CD14-positive monocyte (primary cell): ENCODE measurements around the gene SERPINA3. TPM values are rescaled to one million over a fixed set of nuclear protein-coding genes. Genes with fewer than 3 reads are reported as not detected.

Experiments used
- DNase-seq, 3 donors: peaks; one replicate each; pipeline ENCODE4 v3.0.0-alpha.2; 2011 to 2022
- H2AFZ ChIP-seq: 2 replicates; pipeline ENCODE4 v1.6.0; 2012; ENCODE audit warnings: mild to moderate bottlenecking, low read depth, low read length, inconsistent platforms; ENCODE audit not compliant: insufficient read depth, poor library complexity, severe bottlenecking
- H3K27ac ChIP-seq, 2 donors: 1 replicate in 1 of 2; 2 replicates in 1 of 2; pipeline ENCODE4 v1.5.1; 2012 to 2013; ENCODE audit warnings: low read length in 2 of 2, control low read depth in 1 of 2, inconsistent platforms in 1 of 2, low read depth in 1 of 2, mild to moderate bottlenecking in 1 of 2
- H3K27me3 ChIP-seq, 2 donors: one replicate each; pipeline versions ENCODE4 v1.6.0 to v1.6.1; 2011 to 2013; ENCODE audit warnings: low read length in 2 of 2; ENCODE audit not compliant: control insufficient read depth in 2 of 2, insufficient read depth in 2 of 2
- H3K36me3 ChIP-seq, 2 donors: replicated peaks in 1 of 2; 1 replicate in 1 of 2; 2 replicates in 1 of 2; pipeline versions ENCODE4 v1.5.1 to v1.6.1; 2012 to 2013; ENCODE audit warnings: low read length in 2 of 2, control low read depth in 1 of 2, inconsistent platforms in 1 of 2, mild to moderate bottlenecking in 1 of 2; ENCODE audit not compliant: insufficient read depth in 2 of 2, control insufficient read depth in 1 of 2
- H3K4me1 ChIP-seq, 2 donors: 1 replicate in 1 of 2; 2 replicates in 1 of 2; pipeline versions ENCODE4 v1.5.1 to v1.6.1; 2012 to 2013; ENCODE audit warnings: low read length in 2 of 2, control low read depth in 1 of 2, inconsistent platforms in 1 of 2, mild to moderate bottlenecking in 1 of 2, moderate library complexity in 1 of 2; ENCODE audit not compliant: insufficient read depth in 2 of 2, control insufficient read depth in 1 of 2
- H3K4me2 ChIP-seq: replicated peaks from 2 replicates; pipeline ENCODE3; 2012; ENCODE audit warnings: low read length, moderate library complexity, mild to moderate bottlenecking; ENCODE audit not compliant: poor library complexity, severe bottlenecking; ENCODE audit errors: extremely low read depth
- H3K4me3 ChIP-seq, 3 experiments: fragments of 200-600 bp in 1 of 3; sonication (generic) in 1 of 3; replicated peaks in 1 of 3; 1 replicate in 2 of 3; 2 replicates in 1 of 3; pipeline ENCODE4 v1.5.1; 2011 to 2013; ENCODE audit warnings: low read length in 3 of 3, mild to moderate bottlenecking in 3 of 3, control low read depth in 2 of 3, low read depth in 2 of 3, inconsistent platforms in 1 of 3, moderate library complexity in 1 of 3
- H3K79me2 ChIP-seq: 2 replicates; pipeline ENCODE4 v1.6.0; 2012; ENCODE audit warnings: mild to moderate bottlenecking, control low read depth, inconsistent platforms, low read length, moderate library complexity; ENCODE audit not compliant: insufficient read depth
- H3K9ac ChIP-seq: 2 replicates; pipeline ENCODE4 v1.6.0; 2017; ENCODE audit warnings: low read length, mild to moderate bottlenecking; ENCODE audit not compliant: insufficient read depth, poor library complexity, severe bottlenecking
- H3K9me3 ChIP-seq, 2 donors: replicated peaks in 1 of 2; 1 replicate in 1 of 2; 2 replicates in 1 of 2; pipeline versions ENCODE4 v1.5.1 to v1.6.1; 2012 to 2013; ENCODE audit warnings: low read length in 2 of 2, control low read depth in 1 of 2; ENCODE audit not compliant: control insufficient read depth in 1 of 2, insufficient read depth in 1 of 2
- H4K20me1 ChIP-seq: 2 replicates; pipeline ENCODE4 v1.6.0; 2012; ENCODE audit warnings: mild to moderate bottlenecking, low read length, control low read depth, moderate library complexity; ENCODE audit not compliant: insufficient read depth
- H3K27ac Mint-ChIP-seq, 7 donors: one replicate each; pipeline ENCODE4 v1.8.0; 2020; ENCODE audit warnings: mild to moderate bottlenecking in 7 of 7, mixed read lengths in 7 of 7, moderate library complexity in 6 of 7, inconsistent platforms in 2 of 7
- H3K27me3 Mint-ChIP-seq, 3 donors: one replicate each; pipeline ENCODE4 v1.8.0; 2021 to 2022; ENCODE audit warnings: low read depth in 3 of 3, mild to moderate bottlenecking in 3 of 3, mixed read lengths in 3 of 3, moderate library complexity in 3 of 3, inconsistent platforms in 1 of 3
- H3K36me3 Mint-ChIP-seq, 2 donors: one replicate each; pipeline ENCODE4 v1.8.0; 2020; ENCODE audit warnings: mixed read lengths in 2 of 2, inconsistent platforms in 1 of 2, mild to moderate bottlenecking in 1 of 2
- H3K4me1 Mint-ChIP-seq: one replicate; pipeline ENCODE4 v1.8.0; 2020; ENCODE audit warnings: mild to moderate bottlenecking, mixed read lengths
- H3K4me3 Mint-ChIP-seq, 2 donors: one replicate each; pipeline ENCODE4 v1.8.0; 2020; ENCODE audit warnings: mild to moderate bottlenecking in 2 of 2, mixed read lengths in 2 of 2, moderate library complexity in 1 of 2
- H3K9me3 Mint-ChIP-seq, 7 donors: one replicate each; pipeline ENCODE4 v1.8.0; 2020 to 2022; ENCODE audit warnings: mixed read lengths in 7 of 7, mild to moderate bottlenecking in 6 of 7, moderate library complexity in 6 of 7, inconsistent platforms in 2 of 7
- WGBS: methylation state at CpG from one replicate; pipeline ENCODE4 v1.1.5; 2013; ENCODE audit warnings: missing lambda C conversion rate; ENCODE audit not compliant: insufficient coverage; 5-methylcytosine and 5-hydroxymethylcytosine counted together
- intact Hi-C, 2 donors: fragments of 100-400 bp; cut with micrococcal nuclease; formaldehyde crosslinking; loops; one replicate each; pipeline versions ENCODE4 v1.15.0 to v1.15.1; 2023
- polyA plus RNA-seq, 3 donors: library from polyadenylated mRNA; depleted of rRNA in 1 of 3; unstranded in 2 of 3; stranded (reverse) in 1 of 3; fragments of 300-500 nt in 2 of 3; fragments of >200 nt in 1 of 3; fragmentation: Illumina TruSeq in 2 of 3; gene quantifications; 1 replicate in 2 of 3; 2 replicates in 1 of 3; pipeline ENCODE4 v1.2.3, GENCODE V29; 2012 to 2021
- TF ChIP-seq, protein P1 (sequence below): fragments of 200-600 bp; IDR thresholded peaks from one replicate; pipeline ENCODE4 v1.8.0; 2022; ENCODE audit warnings: antibody characterized with exemption, mild to moderate bottlenecking

Gene SERPINA3
- polyA plus RNA-seq, 3 donors, result not detected

- Mint-ChIP-seq H3K27me3 (peaks cover 1 to 5% (median 4%) of the 10 kb centered on the region in 3 donors), H3K4me1 (no peaks in the 10 kb centered on the region), H3K36me3 (no peaks in the 10 kb centered on the region), H3K4me3 (no peak overlapping the region), H3K27ac (no peak overlapping the region), H3K9me3 (peaks cover 3 to 22% (median 16%) of the 10 kb centered on the region in 7 donors)
- Histone ChIP-seq H3K79me2 (no peaks in the 10 kb centered on the region), H4K20me1 (no peaks in the 10 kb centered on the region), H3K4me3 (no peak overlapping the region), H3K4me1 (no peaks in the 10 kb centered on the region), H3K9me3 (peaks cover 20 to 27% of the 10 kb centered on the region in 2 donors), H3K9ac (no peak overlapping the region), H2AFZ (no peak overlapping the region), H3K36me3 (no peaks in the 10 kb centered on the region), H3K4me2 (no peak overlapping the region), H3K27ac (no peak overlapping the region), H3K27me3 (no peaks in the 10 kb centered on the region)
- intact Hi-C loops, result no loop called here
- WGBS, result 100% methylated on average over 1 of the region's 4 CpGs
- TF ChIP-seq, protein P1, sequence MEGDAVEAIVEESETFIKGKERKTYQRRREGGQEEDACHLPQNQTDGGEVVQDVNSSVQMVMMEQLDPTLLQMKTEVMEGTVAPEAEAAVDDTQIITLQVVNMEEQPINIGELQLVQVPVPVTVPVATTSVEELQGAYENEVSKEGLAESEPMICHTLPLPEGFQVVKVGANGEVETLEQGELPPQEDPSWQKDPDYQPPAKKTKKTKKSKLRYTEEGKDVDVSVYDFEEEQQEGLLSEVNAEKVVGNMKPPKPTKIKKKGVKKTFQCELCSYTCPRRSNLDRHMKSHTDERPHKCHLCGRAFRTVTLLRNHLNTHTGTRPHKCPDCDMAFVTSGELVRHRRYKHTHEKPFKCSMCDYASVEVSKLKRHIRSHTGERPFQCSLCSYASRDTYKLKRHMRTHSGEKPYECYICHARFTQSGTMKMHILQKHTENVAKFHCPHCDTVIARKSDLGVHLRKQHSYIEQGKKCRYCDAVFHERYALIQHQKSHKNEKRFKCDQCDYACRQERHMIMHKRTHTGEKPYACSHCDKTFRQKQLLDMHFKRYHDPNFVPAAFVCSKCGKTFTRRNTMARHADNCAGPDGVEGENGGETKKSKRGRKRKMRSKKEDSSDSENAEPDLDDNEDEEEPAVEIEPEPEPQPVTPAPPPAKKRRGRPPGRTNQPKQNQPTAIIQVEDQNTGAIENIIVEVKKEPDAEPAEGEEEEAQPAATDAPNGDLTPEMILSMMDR, result no peak
- no peak for DNase-seq
These were observed 36.6 kb downstream of the SERPINA3 start for GRCh38 chr14:94648801-94649200.

DNA sequence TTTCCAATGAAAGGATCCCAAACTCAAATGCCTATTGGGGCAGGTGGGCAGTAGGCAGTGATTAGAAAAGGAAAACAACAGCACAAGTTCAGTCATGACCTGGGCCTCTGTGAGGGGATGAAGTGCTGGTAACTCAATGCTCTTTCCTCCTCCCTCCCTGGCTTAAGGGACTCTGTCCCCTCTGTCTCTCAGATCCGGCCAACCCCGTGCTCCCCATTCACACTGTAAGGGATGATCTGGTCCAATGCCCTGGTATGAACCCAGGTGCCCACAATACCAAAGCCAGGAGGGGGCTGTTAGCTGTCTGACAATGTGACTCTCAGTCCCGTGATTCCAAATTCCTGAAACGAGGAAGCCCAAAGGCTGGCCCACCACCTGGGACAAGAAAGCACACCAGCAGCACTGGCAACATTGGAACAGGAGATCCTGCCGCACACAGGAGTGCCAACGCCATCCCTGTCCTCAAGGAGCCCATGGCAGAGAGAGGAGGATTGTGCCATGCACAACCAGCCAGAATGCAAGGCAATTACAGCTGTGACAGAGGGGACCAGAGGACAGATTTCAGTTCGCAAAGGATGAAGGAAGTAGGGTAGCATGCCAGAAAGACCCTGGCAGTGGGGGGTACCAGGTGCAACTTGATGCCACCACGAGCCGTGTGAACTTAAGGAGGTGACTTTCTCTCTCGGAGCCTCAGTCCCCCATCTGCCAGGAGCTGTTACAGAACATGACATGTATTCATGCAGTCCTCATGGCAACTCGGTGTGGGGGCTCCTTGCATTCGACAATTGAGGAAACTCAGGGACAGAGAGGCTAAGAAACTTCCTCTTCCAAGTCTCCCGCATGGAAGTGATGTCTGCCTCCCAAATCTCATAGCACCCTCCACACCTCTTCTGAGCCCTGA is 37.6 kb downstream of the SERPINA3 start:
- H3K4me3 ChIP-seq, result no peak overlapping the region
- WGBS, result 87% methylated on average over 12 of the region's 13 CpGs
- H4K20me1 ChIP-seq, result no peaks in the 10 kb centered on the region
- H3K79me2 ChIP-seq, result no peaks in the 10 kb centered on the region
- no peaks in the 10 kb centered on the region for H3K36me3 Mint-ChIP-seq
- no peak overlapping the region for H3K4me2 ChIP-seq
- intact Hi-C loops, result no loop called here
- no peaks in the 10 kb centered on the region for H3K36me3 ChIP-seq
- H3K9me3 Mint-ChIP-seq, result peaks cover 3 to 22% (median 16%) of the 10 kb centered on the region in 7 donors
- H3K4me1 Mint-ChIP-seq, result no peaks in the 10 kb centered on the region
- TF ChIP-seq, protein P1, result no peak
- H3K9ac ChIP-seq, result no peak overlapping the region
- H3K27ac ChIP-seq, result no peak overlapping the region
- H3K4me3 Mint-ChIP-seq, result no peak overlapping the region
- no peaks in the 10 kb centered on the region for H3K4me1 ChIP-seq
- no peaks in the 10 kb centered on the region for H3K27me3 ChIP-seq
- no peak overlapping the region for H3K27ac Mint-ChIP-seq
- no peak for DNase-seq
- peaks cover 0 to 5% (median 1%) of the 10 kb centered on the region in 3 donors for H3K27me3 Mint-ChIP-seq
- peaks cover 20 to 27% of the 10 kb centered on the region in 2 donors for H3K9me3 ChIP-seq
- no peak overlapping the region for H2AFZ ChIP-seq
